ENCODE measurements around the gene BORCS5.
"Not testable (repeated sequence)": the region's sequence is repeated elsewhere in the genome, so short reads cannot be mapped to it uniquely, and the experiment has no call there.

Gene BORCS5

DNA sequence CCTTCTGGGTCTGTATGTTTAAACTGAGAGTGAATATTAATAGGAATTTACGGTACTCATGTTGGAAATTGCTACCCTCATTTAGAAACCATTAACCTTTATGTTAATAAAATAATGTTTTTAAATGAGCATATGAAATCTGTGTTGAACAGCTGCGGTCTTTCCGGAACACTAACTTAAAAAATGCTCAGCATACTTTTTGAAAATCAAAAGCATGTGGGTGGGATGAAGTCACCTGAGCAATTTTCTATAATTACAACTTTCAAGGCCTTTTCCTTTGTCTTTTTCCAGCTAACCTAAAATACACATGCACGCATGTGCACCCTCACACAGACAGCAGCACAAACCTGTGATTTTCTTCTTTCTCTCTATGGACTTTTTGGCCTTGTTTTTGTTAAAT, 39.8 kb downstream of the BORCS5 start:
- no peak for DNase-seq

DNA sequence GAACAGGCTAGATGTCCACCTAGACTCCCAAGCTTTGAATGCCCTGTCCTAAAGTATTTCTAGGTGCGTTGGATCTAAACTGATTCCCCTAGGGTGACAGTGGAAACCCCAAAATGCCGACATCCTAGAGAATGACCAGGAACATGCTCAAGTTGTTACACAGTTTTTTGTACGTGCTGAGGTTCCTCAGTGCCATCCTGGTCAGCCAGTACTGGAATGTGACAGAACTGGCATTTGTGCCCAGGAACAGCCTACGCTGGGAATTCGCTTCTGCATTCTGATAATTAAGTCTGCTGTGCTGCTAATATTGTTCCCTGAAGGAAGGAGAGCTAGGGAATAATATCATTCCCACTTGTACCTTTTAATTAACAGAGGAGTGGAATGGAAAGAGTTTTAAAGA, 40.3 kb downstream of the BORCS5 start:
- DNase-seq: no peak

DNA sequence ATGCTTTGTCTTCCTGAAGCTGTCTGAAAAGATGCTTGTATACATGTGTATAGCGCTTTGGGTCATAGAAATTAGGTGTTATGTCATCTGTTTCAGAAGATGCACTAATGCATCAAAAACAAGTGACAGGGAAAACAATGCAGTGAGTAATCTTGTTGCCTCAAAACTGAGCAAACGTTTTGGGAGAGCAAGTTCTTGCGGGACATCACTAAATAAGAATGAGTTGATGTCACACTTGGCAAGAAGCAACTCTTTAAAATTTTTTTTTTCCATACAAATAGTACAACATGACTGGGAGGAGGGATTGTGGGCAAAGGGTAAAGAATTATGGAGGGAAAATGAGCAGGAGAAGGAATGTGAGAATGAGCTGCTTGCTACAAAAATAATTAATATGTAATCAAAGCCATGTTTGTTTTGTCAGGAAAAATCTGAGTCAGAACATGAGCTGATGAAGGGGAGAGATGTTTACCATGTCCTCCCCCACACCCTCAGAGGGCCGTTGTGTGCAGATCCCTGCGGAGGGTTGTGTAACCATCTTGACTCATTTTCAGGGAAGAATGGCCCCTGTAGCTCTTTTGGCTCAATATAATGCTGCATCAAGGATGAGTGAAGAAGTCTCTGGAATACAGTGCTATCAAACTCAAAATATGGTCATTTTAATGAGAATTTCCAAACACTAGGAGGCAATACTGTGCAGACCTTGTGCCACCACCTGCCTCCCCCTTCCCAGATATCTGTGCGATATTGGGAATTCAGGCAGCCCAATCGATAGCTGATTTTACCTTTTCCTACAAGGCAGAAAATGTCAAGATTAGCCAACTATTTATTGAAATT, 41.4 kb downstream of the BORCS5 start:
- DNase-seq: no peak

DNA sequence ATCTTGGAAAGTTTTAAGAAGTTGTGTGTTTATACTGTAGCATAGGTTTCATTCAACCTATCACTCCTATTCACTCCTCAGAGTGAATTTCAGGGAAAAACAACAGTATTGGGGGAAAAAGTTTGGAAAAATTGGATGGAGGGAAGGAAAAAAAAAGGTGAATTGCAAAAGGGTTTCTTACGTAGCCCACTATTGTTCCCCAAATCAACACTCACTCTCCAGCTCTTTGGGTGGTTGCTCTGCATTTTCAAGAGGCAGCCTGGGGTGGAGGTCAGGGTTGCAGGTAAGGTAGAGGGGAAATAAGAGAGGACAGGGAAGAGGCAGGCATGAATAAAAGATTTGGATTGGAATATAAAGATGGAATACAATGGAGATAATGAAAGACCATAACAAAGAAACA, 42.3 kb downstream of the BORCS5 start:
- DNase-seq: no peak

DNA sequence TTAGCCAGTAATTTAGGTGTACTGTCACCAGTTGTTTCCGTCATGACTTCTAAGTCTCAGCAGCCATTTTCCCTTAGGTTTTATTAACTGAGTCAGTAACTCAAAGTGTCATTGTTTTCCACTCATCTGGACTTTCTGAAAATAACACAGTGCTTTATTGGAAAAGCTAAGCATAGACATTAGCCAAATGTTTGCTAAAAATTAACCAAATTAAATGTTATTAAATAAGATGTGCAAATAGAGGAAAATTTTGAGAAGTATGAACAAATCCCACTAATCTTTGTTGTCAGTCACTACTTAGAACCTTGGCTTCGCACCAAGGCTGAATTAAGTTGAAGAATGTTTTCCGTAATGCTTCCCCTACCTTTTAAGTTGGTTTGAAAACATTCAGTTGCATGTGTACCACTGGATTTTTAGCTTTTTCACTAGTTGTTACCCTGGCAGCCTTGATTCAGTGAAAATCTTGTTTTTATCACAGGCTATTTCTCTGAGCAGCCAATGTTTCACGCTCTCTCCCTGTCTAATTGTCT, 43.0 kb downstream of the BORCS5 start:
- DNase-seq: no peak

DNA sequence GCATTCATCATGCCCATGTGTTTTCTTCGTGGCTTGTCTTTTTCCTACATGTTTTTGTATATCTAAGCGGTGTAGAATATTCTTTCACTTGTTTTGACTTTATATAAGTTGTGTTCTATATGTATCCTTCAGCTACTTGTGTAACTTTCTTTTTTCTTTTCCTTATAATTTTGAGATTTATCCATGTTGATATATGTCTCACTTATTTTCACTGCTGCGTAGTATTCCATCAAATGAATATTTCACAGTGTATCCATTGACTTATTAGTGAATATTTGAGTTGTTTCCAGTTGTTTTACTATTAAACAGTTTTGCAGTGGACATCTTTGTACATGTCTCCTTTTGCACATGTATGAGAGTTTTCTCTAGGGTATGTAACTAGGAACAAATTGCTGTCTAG, 43.9 kb downstream of the BORCS5 start:
- DNase-seq: no peak

DNA sequence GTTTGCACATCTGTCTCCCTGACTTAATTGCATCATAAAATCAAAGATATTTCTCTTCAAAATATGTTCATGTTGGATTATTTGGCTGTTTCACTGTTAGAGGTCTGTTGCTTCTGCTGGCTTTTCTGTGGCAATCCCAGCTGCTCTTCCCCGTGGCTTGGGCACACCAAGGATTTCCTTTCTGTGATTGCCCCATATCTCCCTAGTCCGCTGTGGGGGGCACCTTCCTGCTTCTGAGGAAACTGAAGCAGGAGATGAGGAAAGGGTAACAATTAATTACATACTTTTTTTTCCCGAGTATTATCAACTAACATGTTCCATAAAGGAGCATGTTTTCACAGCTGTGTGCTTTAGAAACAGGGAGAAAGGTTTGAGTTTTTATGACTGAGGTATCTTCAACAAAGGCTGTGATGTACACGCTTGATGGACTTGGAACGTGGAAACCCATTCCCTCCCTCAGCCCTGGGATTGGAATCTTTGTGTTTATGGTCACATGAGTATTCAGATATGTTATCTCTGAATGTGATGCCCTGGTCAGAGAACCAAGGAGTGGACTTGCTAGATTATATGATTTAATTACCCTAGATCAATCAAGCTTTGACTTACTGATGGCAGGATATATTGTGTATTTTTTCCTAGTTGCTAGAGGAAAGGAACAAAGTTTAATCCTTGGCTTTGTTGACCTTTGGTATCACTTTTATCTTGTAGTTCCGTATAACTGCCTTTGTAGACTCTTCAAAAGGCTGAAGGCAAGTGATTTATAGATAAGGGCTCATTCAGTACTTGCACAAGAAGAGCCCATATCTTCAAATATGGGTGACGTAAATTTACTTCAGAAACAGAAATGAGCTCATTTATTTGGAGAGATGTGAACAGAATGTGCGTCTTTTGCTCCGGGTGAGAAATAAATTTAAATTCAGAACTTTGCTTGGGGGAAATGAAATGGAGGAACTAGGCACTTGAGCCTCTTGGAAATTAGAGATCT, 46.7 kb downstream of the BORCS5 start:
- no peak for DNase-seq

DNA sequence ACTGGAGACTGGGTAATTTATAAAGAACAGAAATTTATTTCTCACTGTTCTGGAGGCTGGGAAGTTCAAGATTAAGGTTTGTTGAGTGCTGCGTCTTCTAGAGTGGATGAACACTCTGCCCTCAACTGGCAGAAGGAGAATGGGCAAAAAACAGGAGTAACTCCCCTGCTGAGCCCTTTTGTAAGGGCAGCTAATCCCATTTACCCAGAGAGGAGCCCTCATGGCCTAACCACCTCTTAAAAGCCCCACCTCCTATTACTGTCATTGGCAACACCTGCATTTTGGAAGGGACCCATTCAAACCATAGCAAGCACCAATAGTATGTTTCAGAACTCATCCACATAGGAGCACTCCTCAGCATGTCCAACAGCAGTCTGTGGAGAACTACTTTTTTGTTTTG, 47.4 kb downstream of the BORCS5 start:
- no peak for DNase-seq

DNA sequence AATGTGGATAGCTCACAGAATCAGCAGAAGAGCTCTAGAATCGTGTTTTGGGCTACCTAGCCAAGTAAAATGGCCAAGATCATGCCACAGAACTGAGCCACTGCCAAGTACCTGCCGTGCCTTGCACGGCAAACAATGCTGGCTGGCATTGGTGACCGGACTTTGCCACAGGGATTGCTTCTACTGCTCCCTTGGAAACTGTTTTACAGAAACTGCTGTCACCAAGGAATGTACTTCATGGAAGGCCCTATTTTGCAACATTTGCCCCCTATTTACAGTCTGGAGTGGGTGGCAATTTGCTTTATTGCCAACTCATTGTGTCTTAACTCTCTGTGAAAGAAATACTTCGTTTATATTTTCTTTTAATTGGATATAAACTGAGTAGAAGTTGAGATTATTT, 49.0 kb downstream of the BORCS5 start:
- no peak for DNase-seq

DNA sequence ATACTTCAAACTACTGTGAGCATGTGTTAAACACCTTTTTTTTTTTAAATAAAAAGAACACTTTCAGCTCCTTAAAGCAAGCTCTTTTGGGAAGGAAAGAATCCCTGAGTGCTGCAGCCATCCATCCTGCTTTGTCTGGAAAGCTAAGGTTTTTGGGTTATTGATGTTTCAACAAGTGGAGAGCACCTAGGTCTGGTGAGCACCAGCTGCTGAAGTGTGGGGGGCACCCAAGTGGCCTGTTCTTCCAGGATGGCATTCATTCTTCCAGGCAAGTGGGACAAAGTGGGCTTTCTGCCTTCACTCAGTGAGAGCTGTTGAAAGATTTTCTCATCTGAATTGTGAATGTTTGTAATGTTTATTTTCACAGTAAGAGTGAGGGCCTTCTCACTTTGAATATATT, 49.9 kb downstream of the BORCS5 start:
- DNase-seq: no peak

DNA sequence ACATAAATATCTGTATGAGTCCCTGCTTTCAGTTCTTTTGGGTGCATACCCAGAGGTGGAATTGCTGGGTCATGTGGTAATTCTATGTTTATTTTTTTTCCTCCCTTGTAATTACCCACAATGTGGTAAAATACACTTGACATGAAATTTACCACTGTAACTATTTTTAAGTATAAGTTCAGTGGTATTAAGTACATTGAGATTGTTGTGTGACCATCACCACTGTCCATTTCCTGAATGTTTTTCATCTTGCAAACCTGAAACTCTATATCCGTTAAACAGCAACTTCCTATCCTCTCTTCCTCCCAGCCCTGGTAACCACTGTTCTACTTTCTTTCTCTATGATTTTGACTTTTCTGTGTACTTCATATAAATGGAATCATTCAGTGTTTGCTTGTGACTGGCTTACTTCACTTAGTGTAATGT, 51.4 kb downstream of the BORCS5 start:
- no peak for DNase-seq

DNA sequence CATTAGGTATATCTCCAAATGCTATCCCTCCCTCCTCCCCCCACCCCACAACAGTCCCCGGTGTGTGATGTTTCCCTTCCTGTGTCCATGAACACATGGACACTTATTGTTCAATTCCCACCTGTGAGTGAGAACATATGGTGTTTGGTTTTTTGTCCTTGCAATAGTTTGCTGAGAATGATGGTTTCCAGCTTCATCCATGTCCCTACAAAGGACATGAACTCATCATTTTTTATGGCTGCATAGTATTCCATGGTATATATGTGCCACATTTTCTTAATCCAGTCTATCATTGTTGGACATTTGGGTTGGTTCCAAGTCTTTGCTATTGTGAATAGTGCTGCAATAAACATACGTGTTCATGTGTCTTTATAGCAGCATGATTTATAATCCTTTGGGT, 52.5 kb downstream of the BORCS5 start:
- DNase-seq: not testable (repeated sequence)

DNA sequence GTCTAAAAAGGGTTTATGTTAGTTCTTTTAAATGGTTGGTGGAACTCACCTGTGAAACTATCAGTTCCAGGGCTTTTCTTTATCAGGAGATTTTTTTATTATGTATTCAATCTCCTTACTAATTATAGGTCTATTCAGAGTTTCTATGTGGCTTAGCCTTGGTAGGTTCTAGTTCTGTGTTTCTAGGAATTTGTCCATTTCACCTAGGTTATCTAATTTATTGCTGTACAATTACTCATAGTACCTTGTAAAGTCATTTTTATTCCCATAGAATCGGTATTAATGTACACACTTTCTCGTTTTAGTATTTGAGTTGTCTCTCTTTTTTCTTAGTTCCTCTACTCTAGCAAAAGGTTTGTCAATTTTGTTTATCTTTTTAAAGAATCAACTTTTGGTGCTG, 59.0 kb downstream of the BORCS5 start:
- DNase-seq: no peak

DNA sequence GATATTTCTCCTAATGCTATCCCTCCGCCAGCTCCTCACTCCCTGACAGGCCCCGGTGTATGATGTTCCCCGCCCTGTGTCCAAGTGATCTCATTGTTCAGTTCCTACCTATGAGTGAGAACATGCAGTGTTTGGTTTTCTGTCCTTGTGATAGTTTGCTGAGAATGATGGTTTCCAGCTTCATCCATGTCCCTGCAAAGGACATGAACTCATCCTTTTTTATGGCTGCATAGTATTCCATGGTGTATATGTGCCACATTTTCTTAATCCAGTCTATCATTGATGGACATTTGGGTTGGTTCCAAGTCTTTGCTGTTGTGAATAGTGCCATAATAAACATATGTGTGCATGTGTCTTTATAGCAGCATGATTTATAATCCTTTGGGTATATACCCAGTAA, 62.3 kb downstream of the BORCS5 start:
- not testable (repeated sequence) for DNase-seq

DNA sequence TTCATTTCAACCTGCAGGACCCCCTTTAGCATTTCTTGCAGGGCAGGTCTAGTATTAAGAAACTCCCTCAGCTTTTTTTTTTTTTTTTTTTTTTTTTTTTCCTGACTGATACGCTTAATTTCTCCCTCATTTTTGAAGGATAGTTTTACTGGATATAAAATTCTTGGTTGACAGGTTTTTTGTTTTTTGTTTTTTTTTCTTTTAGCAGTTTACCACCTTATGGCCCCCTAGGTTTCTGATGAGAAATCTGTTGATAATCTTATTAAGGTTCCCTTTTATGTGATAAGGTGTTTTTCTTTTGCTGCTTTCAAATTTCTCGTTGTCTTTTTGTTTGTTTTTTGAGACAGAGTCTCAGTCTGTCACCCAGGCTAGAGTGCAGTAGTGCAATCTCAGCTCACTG, 66.5 kb downstream of the BORCS5 start:
- DNase-seq: no peak

DNA sequence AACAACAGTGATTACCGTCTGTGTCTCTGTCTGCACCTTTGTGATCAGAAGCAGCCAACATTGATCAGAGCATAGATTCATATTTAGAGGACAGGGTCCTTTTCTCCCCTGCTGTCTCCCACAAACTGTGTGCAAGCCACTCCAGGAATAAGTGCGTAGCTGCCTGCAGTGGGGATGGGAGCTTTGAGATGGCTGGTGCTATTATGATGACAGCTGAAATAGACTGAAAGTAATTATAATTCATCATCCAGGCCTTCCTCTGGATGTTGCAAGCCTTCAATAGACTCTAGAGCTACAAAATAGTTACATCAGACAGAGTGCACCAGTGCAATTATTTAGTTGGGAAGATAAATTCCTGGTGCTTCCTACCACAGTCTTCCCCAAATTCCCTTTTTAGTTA, 68.1 kb downstream of the BORCS5 start:
- DNase-seq: no peak

DNA sequence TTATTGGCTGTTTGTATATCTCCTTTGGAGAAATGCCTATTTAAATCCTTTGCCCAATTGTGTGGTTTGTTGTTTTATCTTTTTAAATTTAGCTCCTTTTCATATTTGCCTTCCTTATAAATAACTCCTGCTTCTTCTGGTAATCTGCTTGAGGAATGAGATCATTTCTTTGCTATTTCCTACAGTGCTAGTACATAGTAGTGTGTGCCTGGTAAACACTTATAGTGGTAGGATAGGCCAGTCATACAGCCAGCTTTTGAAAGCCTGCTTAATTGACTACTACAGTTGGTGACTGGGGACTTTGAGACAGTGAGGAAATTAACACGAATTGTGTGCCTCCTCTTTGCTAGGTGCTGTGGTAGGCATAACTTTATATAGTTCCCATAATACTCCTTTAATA, 68.7 kb downstream of the BORCS5 start:
- no peak for DNase-seq

DNA sequence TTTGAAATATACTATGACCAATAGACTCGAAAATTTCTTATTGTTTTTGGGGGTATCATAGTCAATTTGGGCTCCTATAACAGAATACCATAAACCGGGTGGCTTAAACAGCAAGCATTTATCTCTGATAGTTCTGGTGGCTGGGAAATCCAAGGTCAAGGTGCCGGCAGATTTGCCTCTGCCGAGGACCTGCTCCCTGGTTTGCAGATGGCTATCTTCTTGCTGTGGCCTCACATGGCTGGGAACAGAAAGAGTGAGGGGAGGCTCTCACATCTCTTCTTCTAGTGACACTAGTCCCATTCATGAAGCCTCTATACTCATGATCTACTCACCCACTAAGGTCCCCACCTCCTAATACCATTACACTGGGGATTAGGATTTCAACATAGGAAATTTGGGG, 70.7 kb downstream of the BORCS5 start:
- DNase-seq: no peak

DNA sequence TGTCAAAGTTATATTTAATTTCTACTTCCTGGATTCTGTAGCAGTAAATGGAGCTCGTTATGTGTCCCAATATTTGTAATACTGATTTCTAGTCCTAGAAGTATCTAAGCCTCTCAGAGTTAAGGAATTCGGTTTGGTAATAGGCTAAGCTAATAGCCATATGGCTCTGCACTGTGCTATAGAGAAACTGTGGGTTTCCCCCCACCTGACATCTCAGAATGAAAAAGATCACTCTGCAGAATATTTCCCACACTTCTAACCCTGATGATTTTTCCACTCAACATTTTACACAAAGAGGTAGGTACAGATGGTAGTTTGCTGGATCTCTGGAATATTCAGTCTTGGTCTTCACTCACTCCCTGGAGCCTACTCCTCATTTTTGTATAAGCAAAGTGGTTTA, 71.2 kb downstream of the BORCS5 start:
- DNase-seq: no peak

DNA sequence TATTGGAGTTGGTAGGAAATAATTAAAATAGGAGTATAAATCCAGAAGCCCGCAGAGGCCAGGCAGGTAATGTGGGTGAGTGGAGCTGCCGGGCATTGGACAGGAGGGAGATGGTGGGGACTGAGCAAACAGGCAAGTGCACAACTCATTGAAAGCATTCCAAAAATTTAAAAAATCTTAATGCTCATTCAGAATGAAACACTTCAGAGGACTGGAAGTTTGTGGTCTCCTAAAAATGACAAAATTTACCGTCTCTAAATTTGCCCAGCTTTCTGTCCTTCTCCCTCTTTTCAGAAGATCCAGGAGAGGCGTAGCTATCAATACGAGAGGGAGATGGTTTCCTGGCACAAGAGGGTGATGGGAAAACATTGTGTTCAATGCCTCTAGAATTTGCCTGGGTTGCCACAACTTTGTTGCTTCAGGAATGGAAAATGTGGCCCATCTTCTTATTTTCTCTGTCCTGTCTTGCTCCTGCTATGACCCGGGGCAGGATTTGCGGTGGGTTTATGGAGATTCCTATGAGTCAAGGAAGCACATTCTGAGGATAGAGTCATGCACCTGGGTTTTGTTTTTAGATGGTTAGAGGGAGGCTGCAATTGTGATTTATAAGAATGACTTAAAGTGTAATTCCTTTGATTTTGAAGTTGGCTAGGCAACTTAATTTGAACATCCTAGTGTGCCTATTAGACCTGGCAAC, 72.2 kb downstream of the BORCS5 start:
- no peak for DNase-seq

DNA sequence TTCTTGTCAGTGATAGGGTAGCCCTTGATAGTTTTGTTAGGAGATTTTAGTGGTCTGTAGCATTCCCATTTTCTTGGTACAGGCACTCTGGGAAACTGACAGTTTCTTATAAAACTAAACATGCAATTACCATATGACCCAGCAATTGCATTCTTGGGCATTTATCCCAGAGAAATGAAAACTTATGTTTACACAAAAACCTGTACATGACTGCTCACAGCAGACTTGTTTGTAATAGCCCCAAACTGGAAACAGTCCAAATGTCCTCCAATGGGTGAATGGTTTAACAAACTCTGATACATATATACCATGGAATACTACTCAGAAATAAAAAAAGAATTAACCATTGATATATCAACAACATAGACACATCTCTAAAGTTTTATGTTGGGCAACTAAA, 75.5 kb downstream of the BORCS5 start:
- no peak for DNase-seq

DNA sequence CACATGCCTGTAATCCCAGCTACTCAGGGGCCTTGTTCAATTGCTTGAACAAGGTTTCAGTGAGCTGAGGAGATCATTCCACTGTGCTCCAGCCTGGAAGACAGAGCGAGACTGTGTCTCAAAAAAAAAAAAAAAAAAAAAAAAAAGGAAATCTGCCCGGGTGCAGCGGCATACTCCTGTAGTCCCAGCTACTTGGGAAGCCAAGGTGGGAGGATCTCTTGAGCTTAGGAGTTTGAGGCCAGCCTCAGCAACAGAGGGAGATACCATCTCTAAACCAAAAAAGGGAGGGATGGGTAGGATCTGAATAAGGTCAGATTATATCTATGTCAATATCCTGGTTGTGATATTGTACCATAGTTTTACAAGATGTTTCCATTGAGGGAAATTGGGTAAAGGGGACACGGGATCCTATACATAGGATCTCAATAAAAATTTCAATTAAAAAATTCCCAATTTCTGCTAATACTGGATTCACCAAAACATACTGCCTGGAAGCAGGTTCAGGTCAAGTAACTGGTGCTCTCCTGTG, 76.4 kb downstream of the BORCS5 start:
- DNase-seq: no peak

DNA sequence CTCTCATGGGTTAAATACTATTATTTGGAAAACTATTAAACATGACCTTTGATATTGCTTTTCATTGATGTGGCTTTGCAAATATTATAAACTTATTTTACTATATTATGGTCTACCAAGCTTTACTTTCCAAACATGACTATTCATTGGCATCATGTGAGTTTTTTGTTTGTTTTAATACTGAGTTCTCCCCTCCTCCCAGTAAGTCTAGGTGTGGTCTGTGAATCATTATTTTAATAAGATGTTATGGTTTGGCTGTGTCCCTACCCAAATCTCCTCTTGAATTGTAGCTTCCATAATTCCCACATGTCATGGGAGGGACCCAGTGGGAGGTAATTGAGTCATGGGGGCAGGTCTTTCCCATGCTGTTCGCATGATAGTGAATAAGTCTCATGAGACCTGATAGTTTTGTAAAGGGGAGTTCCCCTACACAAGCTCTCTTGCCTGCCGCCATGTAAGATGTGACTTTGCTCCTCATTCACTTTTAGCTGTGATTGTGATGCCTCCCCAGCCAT, 80.0 kb downstream of the BORCS5 start:
- DNase-seq: no peak

Measured in NCI-H1436 treated with DMSO at 0.1 percent for 48 hours (cell line).